Liver (tissue), 3 donors: ENCODE data around the gene COL21A1.

Experiments
- ATF3 ChIP-seq: IDR thresholded peaks from 2 replicates; pipeline ENCODE4 v1.6.1; 2016; ENCODE audit warnings: antibody characterized with exemption
- FOXA1 ChIP-seq: IDR thresholded peaks from 2 replicates; pipeline ENCODE4 v1.6.1; 2016; ENCODE audit warnings: antibody characterized with exemption
- GABPA ChIP-seq, 2 donors: IDR thresholded peaks in 1 of 2; conservative IDR thresholded peaks in 1 of 2; 2 replicates each; pipeline ENCODE4 v1.6.1; 2016; ENCODE audit warnings: antibody characterized with exemption in 2 of 2, mild to moderate bottlenecking in 1 of 2, moderate library complexity in 1 of 2
- JUND ChIP-seq, 2 donors: IDR thresholded peaks; 2 replicates each; pipeline ENCODE4 v1.6.1; 2016; ENCODE audit warnings: antibody characterized with exemption in 2 of 2
- MAX ChIP-seq: IDR thresholded peaks from 2 replicates; pipeline ENCODE4 v1.6.1; 2016; ENCODE audit warnings: antibody characterized with exemption
- RAD21 ChIP-seq, 2 donors: IDR thresholded peaks; 2 replicates each; pipeline ENCODE4 v1.6.1; 2016; ENCODE audit warnings: antibody characterized with exemption in 2 of 2, mild to moderate bottlenecking in 2 of 2
- RXRA ChIP-seq, 2 donors: IDR thresholded peaks; 2 replicates each; pipeline ENCODE4 v1.6.1; 2017 to 2018; ENCODE audit warnings: antibody characterized with exemption in 2 of 2, mild to moderate bottlenecking in 1 of 2
- SP1 ChIP-seq: IDR thresholded peaks from 2 replicates; pipeline ENCODE4 v1.6.1; 2018; ENCODE audit warnings: antibody characterized with exemption, mild to moderate bottlenecking
- TAF1 ChIP-seq: conservative IDR thresholded peaks from 2 replicates; pipeline ENCODE4 v1.6.1; 2016; ENCODE audit warnings: antibody characterized with exemption, mild to moderate bottlenecking
- YY1 ChIP-seq: IDR thresholded peaks from 2 replicates; pipeline ENCODE4 v1.6.1; 2016; ENCODE audit warnings: antibody characterized with exemption, mild to moderate bottlenecking
- TF ChIP-seq, protein P1 (sequence below): fragments of 150-350 bp; IDR thresholded peaks from 2 replicates; pipeline ENCODE4 v1.5.1; 2017; ENCODE audit warnings: improper control_type of control experiment, low read depth, low read length; ENCODE audit not compliant: missing input control
- TF ChIP-seq, protein P2 (sequence below): IDR thresholded peaks from 2 replicates; pipeline ENCODE4 v1.6.1; 2016; ENCODE audit warnings: antibody characterized with exemption
- donor health status: healthy.
- donor health status: healthy.

GRCh38 chr6:56040223-56040622 is 207.2 kb downstream of the COL21A1 start:
- TF ChIP-seq GABPA (IDR thresholded peaks at IDR 0.05 in 1 of 2, conservative IDR thresholded peaks at IDR 0.05 in 1 of 2) (no peak), YY1 (no peak), ATF3 (no peak), FOXA1 (no peak), JUND (IDR thresholded peaks at IDR 0.05) (no peak), RXRA (IDR thresholded peaks at IDR 0.05) (no peak), MAX (no peak), RAD21 (IDR thresholded peaks at IDR 0.05) (no peak), SP1 (no peak), TAF1 (no peak)
- TF ChIP-seq, protein P1, sequence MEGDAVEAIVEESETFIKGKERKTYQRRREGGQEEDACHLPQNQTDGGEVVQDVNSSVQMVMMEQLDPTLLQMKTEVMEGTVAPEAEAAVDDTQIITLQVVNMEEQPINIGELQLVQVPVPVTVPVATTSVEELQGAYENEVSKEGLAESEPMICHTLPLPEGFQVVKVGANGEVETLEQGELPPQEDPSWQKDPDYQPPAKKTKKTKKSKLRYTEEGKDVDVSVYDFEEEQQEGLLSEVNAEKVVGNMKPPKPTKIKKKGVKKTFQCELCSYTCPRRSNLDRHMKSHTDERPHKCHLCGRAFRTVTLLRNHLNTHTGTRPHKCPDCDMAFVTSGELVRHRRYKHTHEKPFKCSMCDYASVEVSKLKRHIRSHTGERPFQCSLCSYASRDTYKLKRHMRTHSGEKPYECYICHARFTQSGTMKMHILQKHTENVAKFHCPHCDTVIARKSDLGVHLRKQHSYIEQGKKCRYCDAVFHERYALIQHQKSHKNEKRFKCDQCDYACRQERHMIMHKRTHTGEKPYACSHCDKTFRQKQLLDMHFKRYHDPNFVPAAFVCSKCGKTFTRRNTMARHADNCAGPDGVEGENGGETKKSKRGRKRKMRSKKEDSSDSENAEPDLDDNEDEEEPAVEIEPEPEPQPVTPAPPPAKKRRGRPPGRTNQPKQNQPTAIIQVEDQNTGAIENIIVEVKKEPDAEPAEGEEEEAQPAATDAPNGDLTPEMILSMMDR = no peak
- TF ChIP-seq, protein P2, sequence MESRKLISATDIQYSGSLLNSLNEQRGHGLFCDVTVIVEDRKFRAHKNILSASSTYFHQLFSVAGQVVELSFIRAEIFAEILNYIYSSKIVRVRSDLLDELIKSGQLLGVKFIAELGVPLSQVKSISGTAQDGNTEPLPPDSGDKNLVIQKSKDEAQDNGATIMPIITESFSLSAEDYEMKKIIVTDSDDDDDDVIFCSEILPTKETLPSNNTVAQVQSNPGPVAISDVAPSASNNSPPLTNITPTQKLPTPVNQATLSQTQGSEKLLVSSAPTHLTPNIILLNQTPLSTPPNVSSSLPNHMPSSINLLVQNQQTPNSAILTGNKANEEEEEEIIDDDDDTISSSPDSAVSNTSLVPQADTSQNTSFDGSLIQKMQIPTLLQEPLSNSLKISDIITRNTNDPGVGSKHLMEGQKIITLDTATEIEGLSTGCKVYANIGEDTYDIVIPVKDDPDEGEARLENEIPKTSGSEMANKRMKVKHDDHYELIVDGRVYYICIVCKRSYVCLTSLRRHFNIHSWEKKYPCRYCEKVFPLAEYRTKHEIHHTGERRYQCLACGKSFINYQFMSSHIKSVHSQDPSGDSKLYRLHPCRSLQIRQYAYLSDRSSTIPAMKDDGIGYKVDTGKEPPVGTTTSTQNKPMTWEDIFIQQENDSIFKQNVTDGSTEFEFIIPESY = no peak
